ENCODE results near the gene MLNR. TPM values are rescaled to one million over a fixed set of nuclear protein-coding genes. Genes with fewer than 3 reads are reported as not detected.

MLNR gene
- polyA plus RNA-seq, 1 donor from 2014 or later = not detected

DNA sequence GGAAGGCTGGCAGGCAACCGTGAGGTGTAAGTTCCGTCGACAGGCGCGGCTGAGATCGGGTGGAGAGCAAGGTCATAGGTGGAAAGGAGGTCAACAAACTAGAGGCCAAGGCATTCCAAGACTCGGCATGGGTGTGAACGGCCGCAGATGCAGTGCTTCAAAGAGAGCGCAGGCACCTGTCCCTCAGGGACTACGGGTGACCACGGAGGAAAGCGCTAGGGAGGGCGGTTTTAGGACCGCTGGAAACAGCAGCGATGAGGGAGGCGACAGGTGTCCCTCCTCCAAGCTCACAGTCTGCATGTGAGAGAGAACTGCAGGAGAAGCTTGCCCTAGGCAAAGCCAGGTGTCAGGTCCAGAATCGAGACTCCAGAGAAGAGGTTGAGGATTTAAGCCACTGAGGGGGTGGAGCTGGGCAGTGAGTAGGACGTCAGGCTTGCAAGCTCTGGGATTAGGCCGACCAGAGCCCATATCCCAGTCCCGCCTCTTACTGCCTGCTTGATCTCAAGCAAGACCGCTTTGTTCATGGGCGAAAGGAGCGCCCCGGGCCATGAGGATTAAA lies 1.6 kb upstream of the MLNR start:
- Histone ChIP-seq H3K9me2 (ENCODE audit: insufficient read depth, low read length) (no peaks in the 10 kb centered on the region), H3K27ac (ENCODE audit: low read length) (no peak overlapping the region), H3K36me3 (ENCODE audit: insufficient read depth, low read length) (no peaks in the 10 kb centered on the region), H3K9me3 (ENCODE audit: low read length) (no peaks in the 10 kb centered on the region), H3K79me2 (replicated peaks; ENCODE audit: insufficient read depth, low read length) (no peaks in the 10 kb centered on the region), H3K27me3 (ENCODE audit: insufficient read depth, low read depth, low read length) (peaks cover 66% of the 10 kb centered on the region), H3F3A (ENCODE audit: insufficient read depth, low read length, poor library complexity, severe bottlenecking) (no peaks in the 10 kb centered on the region), H2AFZ (ENCODE audit: low read depth, low read length) (no peak overlapping the region), H3K4me2 (ENCODE audit: low read length) (no peak overlapping the region), H4K20me1 (ENCODE audit: insufficient read depth) (no peaks in the 10 kb centered on the region), H3K4me3 (ENCODE audit: low read length) (no peak overlapping the region), H3K9ac (ENCODE audit: low read length) (no peak overlapping the region)
- no peak for TF ChIP-seq REST (IDR thresholded peaks at IDR 0.05; ENCODE audit: borderline replicate concordance)
- no peak for TF ChIP-seq RAD21 (conservative IDR thresholded peaks at IDR 0.05)
- TF ChIP-seq, protein P1, sequence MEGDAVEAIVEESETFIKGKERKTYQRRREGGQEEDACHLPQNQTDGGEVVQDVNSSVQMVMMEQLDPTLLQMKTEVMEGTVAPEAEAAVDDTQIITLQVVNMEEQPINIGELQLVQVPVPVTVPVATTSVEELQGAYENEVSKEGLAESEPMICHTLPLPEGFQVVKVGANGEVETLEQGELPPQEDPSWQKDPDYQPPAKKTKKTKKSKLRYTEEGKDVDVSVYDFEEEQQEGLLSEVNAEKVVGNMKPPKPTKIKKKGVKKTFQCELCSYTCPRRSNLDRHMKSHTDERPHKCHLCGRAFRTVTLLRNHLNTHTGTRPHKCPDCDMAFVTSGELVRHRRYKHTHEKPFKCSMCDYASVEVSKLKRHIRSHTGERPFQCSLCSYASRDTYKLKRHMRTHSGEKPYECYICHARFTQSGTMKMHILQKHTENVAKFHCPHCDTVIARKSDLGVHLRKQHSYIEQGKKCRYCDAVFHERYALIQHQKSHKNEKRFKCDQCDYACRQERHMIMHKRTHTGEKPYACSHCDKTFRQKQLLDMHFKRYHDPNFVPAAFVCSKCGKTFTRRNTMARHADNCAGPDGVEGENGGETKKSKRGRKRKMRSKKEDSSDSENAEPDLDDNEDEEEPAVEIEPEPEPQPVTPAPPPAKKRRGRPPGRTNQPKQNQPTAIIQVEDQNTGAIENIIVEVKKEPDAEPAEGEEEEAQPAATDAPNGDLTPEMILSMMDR (IDR thresholded peaks at IDR 0.05; ENCODE audit: poor library complexity, severe bottlenecking) = no peak
- no peak for TF ChIP-seq SMC3 (conservative IDR thresholded peaks at IDR 0.05; ENCODE audit: poor library complexity)
- TF ChIP-seq EZH2 (IDR thresholded peaks at IDR 0.05; ENCODE audit: borderline replicate concordance, insufficient read depth, low read length, poor library complexity, severe bottlenecking) = no peak
- TF ChIP-seq MXI1 (conservative IDR thresholded peaks at IDR 0.05; ENCODE audit: poor library complexity, severe bottlenecking) = no peak
- no peak for TF ChIP-seq POLR2AphosphoS5 (IDR thresholded peaks at IDR 0.05)
- no peak for TF ChIP-seq TAF1 (IDR thresholded peaks at IDR 0.05; ENCODE audit: low read depth)
- TF ChIP-seq EP300 (conservative IDR thresholded peaks at IDR 0.05; ENCODE audit: poor library complexity, severe bottlenecking) = no peak

GRCh38 chr13:49219647-49220035 lies 497 bp upstream of the MLNR start:
- H3K79me2 ChIP-seq (replicated peaks; ENCODE audit: insufficient read depth, low read length) = no peaks in the 10 kb centered on the region
- TF ChIP-seq TAF1 (IDR thresholded peaks at IDR 0.05; ENCODE audit: low read depth) (no peak), RAD21 (conservative IDR thresholded peaks at IDR 0.05) (no peak), EZH2 (IDR thresholded peaks at IDR 0.05; ENCODE audit: borderline replicate concordance, insufficient read depth, low read length, poor library complexity, severe bottlenecking) (no peak), POLR2AphosphoS5 (IDR thresholded peaks at IDR 0.05) (no peak), SMC3 (conservative IDR thresholded peaks at IDR 0.05; ENCODE audit: poor library complexity) (no peak), REST (IDR thresholded peaks at IDR 0.05; ENCODE audit: borderline replicate concordance) (no peak), MXI1 (conservative IDR thresholded peaks at IDR 0.05; ENCODE audit: poor library complexity, severe bottlenecking) (no peak), EP300 (conservative IDR thresholded peaks at IDR 0.05; ENCODE audit: poor library complexity, severe bottlenecking) (no peak)
- TF ChIP-seq, protein P1 (IDR thresholded peaks at IDR 0.05; ENCODE audit: poor library complexity, severe bottlenecking) = no peak
- peaks cover 70% of the 10 kb centered on the region for H3K27me3 ChIP-seq (ENCODE audit: insufficient read depth, low read depth, low read length)
- H3K9me2 ChIP-seq (ENCODE audit: insufficient read depth, low read length) = no peaks in the 10 kb centered on the region
- H3K4me3 ChIP-seq (ENCODE audit: low read length) = peak overlapping the region; percentile 60
- H3K9me3 ChIP-seq (ENCODE audit: low read length) = no peaks in the 10 kb centered on the region
- H4K20me1 ChIP-seq (ENCODE audit: insufficient read depth) = no peaks in the 10 kb centered on the region
- H3K4me2 ChIP-seq (ENCODE audit: low read length) = no peak overlapping the region
- no peaks in the 10 kb centered on the region for H3K36me3 ChIP-seq (ENCODE audit: insufficient read depth, low read length)
- no peak overlapping the region for H3K27ac ChIP-seq (ENCODE audit: low read length)
- no peak overlapping the region for H2AFZ ChIP-seq (ENCODE audit: low read depth, low read length)
- H3K9ac ChIP-seq (ENCODE audit: low read length) = no peak overlapping the region
- H3F3A ChIP-seq (ENCODE audit: insufficient read depth, low read length, poor library complexity, severe bottlenecking) = no peaks in the 10 kb centered on the region

Data from neural cell (in vitro differentiated cells).